ENCODE data around the gene CFAP65.

The CFAP65 gene

GRCh38 chr2:218996937-218997336 lies 44.4 kb downstream of the CFAP65 start:
- no peak for TF ChIP-seq CTCF (conservative IDR thresholded peaks at IDR 0.05; ENCODE audit: low read depth, low read length)
- no peak overlapping the region for H3K4me3 ChIP-seq (ENCODE audit: low read length)
- no peak for DNase-seq (ENCODE audit: low read depth)

- DNase-seq (ENCODE audit: low read depth) = peak; percentile 21
- TF ChIP-seq CTCF (conservative IDR thresholded peaks at IDR 0.05; ENCODE audit: low read depth, low read length) = peak; percentile 85
These were observed 45.2 kb downstream of the CFAP65 start for GRCh38 chr2:218995972-218996711.

GRCh38 chr2:218995561-218995960 lies 45.8 kb downstream of the CFAP65 start:
- no peak for DNase-seq (ENCODE audit: low read depth)
- TF ChIP-seq CTCF (conservative IDR thresholded peaks at IDR 0.05; ENCODE audit: low read depth, low read length) = no peak
- H3K4me3 ChIP-seq (ENCODE audit: low read length) = no peak overlapping the region

More at GRCh38 chr2:218995972-218996711, 45.2 kb downstream of the CFAP65 start:
- peak overlapping the region; percentile 23 for H3K4me3 ChIP-seq (ENCODE audit: low read length)

GRCh38 chr2:218993345-218994315 lies 47.7 kb downstream of the CFAP65 start, which contains the start of gene CRYBA2:
CRYBA2 (minus strand) TSS chr2:218993422; CDS start chr2:218993176, 246 bp downstream.
- H3K4me3 ChIP-seq (ENCODE audit: low read length) = no peak within 1 kb of the TSS
- DNase-seq (ENCODE audit: low read depth) = no peak

GRCh38 chr2:218992703-218993344 lies 48.5 kb downstream of the CFAP65 start:
- no peak overlapping the region for H3K4me3 ChIP-seq (ENCODE audit: low read length)
- TF ChIP-seq CTCF (conservative IDR thresholded peaks at IDR 0.05; ENCODE audit: low read depth, low read length) = no peak
- DNase-seq (ENCODE audit: low read depth) = no peak

More at GRCh38 chr2:218993345-218994315, 47.7 kb downstream of the CFAP65 start, which contains the start of gene CRYBA2:
- TF ChIP-seq CTCF (conservative IDR thresholded peaks at IDR 0.05; ENCODE audit: low read depth, low read length) = no peak

- no peak for DNase-seq (ENCODE audit: low read depth)
- no peak for TF ChIP-seq CTCF (conservative IDR thresholded peaks at IDR 0.05; ENCODE audit: low read depth, low read length)
- no peak overlapping the region for H3K4me3 ChIP-seq (ENCODE audit: low read length)
These were observed 49.1 kb downstream of the CFAP65 start for GRCh38 chr2:218992196-218992595.

Data from retinal pigment epithelial cell (primary cell).